HG03439 (cell line): Measurements from ENCODE around the gene CHRNA9.

ENCODE experiments used
- ATAC-seq: cut with Tn5 transposase; IDR thresholded peaks from one replicate; pipeline ENCODE4 v1.9.1; 2021; ENCODE audit warnings: mild to moderate bottlenecking, moderate library complexity; ENCODE audit not compliant: unreplicated experiment

Gene CHRNA9

DNA sequence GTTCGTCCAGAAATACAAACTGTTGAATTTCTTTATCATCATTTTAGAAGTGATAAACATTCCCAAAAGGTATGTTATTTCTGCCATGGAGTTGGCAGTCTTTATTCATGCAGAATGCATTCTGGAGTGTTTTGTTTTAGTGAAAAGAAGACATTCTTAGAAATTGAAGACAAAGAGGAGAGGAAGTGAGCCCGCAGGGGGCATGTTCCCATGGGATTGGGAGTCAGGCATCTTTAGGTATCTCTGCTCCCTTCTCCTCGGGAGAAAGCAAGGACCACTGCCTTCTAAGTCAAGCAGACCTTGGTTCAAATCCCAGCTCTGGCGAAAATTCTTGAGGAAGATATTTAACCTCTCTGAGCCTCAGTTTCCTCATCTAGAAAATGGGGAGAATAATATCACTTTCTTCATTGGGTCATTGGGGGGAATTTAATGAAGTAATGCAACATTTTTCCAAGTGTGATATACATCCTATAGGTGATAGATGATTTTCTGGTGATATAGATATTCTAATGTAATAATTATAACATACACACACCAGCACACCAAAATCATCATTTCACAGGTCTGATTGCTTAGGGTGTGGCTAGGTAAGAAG is 26.5 kb upstream of the CHRNA9 start:
- ATAC-seq: no peak

DNA sequence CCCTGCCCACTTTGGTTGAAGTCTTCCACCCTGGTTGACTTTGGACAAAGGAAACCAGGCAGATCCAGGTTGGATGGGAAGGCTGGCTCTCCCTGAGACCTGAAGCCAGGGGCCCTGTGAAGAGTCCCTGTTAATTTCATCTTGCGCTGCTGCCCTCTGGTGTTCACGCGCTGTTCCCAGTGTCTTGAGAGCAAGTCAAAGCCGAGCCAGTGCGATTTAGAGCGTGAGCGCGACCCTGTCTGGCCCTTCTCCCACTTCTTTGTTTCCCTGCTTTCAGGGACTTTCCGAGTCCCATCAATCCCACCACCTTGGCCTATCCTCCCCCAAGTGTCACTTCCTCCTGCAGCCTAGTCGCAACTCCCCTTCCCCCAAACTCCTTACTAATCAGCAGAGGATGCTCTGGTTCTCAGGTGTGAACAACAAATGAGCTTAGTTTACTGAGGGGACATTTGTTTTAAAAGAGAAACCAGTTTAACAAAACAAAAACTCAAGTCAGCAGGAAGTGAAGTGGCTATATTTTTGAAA is 25.8 kb upstream of the CHRNA9 start:
- peak; percentile 37 for ATAC-seq

DNA sequence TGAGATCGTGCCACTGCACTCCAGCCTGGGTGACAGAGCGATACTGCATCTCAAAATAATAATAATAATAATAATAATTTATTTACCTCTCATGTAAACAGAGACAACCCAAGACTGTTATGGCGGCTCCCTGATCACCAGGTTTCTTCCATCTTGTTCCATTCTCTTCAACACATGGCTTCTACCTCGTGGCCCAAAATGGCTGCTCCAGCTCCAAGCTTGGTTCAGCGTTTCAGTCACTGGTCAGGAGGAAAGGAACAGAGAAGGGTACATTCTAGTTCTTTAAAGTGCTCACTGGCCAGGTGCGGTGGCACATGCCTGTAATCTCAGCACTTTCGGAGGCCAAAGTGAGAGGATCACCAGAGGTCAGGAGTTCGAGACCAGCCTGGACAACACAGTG is 24.9 kb upstream of the CHRNA9 start:
- ATAC-seq: no peak

DNA sequence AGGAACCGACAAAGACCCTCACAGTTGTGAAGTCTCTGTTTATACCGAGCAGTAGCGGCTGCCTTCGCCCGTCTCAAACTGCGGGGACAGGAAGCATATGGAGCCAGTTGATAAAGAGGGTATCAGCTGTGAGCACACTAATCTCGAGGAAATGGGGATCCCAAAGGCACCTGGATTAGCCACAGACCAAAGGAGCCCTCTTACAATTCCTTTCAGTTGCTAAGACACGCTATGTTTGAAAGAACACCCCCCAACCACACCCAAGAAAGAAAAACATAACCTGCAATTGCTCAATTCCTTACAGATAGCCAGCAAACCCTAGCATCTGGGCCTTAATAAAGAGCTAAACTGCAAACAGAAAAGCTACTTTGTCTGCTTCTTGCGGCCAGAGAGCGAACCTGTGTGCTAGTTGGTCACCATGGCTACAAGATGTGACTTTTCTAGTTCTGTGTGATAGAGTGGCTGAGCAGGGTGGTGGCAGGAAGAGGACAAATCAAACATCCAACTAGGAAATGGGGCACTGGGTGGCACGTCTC is 23.3 kb upstream of the CHRNA9 start:
- no peak for ATAC-seq

DNA sequence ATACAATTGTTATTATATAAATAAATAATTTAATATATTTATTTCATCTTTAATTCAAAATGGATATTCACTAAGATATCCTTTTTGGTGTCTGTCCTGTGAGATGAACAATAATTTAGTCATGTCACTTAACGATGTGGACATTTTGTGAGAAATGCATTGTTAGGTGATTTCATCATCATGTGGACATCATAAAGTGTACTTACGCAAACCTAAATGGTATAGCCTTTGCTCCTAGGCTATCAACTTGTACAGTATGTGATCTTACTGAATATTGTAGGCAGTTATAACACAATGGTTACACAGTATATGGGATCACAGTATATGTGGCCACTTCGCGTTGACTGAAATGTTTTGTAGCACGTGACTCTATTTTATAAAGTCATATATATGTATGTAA is 20.2 kb upstream of the CHRNA9 start:
- no peak for ATAC-seq

DNA sequence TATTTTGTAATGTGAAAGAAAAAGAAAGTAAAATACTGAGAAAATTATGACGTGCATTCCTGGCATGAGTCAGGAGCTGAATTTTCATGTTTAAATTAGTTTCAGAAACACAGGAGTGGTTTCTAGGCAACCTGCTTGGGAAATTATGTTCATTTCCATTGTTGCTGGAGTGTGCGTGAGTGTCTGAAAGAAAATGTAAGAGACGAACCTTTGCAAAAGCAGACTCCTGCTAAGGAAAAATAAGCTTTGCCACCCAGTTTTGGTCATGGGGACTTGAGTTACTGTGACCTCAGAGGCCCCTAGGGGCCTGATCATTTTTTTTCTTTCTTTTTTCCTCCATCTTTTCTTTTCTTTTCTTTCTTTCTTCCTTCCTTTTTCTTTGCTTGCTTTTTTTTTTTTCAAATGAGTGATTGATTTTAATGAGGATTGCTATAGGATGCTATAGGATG is 18.8 kb upstream of the CHRNA9 start:
- peak; percentile 51 for ATAC-seq

DNA sequence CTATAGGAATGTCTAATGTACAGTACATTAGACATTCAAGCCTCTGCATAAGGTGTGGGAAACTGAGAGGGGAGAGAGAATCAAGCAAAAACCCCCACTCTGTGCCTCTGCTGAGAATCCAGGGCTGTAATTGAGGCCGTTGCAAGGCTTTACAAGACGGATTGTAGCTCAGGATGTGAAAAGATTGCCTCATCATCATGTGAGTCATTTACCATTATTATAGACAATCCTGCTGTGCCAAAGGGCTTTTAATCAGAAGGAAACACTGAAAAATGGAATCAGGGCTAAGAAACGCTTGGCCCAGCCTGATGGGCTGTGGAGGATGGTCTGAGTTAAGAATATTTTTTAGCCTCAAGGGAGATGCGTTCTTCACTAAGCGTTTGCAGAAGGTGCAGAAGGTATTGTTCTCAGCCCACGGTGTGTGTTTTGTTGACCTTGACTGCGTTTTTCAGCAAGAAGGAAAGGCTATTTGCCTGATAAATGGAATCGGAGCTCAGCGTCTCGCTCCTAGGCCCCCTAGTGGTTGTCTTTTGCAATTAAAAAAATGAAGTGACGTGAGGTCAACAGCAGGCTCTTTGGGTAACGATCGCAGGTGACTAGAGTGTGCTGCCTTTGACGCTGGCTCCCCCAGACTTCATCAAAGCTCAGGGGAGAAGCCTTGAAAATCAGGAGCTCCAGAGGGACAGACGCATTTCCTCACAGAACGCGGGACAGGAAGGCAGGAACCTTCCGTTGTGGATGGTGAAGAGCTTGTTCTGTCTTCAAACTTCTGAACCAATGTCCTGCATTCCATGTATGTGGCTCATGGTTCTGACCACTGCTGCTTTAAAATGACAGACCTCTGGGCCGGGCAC is 18.1 kb upstream of the CHRNA9 start:
- ATAC-seq: peak; percentile 50

DNA sequence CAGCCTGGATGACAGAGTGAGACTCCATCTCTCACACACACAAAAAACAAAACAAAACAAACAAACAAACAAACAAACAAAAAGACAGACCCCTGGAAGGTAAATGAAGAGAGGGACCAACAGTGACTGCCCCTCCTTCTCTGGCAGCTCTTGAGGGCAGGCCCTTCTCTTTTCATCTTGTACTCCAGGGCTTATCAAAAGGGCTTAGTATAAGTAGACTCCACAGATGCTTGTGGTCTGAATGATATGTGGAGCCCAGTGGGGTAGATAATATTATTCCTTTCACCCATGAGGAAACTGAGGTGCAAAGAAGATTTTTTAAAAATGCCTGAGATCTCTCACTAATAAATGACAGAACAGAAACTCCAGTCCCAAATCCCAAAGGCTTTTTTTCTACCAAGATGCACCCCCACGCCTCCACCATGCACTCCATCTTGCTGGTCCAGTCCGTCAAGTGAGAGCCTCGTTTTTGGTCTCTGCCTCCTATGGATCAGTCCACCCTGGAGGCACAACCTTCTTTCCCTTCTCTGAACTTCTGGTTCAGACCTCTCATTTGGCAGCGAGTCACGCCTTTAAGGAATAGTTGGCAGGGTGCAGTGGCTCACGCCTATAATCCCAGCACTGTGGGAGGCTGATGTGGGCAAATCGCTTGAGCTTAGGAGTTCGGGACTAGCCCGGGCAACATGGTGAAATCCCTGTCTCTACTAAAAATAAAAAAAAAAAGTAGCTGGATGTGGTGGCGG is 17.0 kb upstream of the CHRNA9 start:
- ATAC-seq: no peak

DNA sequence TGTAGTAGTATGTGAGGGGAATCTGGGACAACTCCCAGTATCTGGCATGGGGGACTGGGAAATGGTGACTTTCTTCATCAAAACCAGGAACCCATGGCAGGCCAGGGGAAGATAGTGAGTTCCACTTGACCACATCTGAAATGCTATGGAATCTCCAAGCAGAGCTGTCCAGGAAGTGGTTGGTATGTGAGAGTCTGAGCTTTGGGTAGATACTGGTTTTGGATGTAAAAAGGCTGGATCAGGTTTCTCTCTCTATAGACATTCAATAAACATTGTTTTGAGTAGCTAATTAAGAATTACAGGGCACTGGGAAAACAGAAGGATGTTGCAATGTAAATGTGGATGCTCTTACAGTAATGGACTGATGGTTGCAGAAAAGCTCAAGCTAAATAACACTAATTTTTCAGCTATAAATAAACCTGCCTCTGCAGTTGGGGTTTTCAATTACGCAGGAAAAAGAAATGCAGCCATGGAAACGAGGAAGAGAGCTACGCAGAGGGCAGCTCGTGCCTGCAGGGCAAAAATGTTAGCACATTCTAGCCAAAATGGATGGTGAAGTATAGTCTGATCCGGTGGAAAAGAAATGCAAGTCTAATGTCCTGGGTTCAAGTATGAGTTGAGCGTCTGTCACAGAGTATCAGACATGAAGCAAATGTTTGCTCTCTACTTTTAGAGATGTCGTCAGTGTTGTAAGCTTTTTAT is 13.4 kb upstream of the CHRNA9 start:
- ATAC-seq: no peak

DNA sequence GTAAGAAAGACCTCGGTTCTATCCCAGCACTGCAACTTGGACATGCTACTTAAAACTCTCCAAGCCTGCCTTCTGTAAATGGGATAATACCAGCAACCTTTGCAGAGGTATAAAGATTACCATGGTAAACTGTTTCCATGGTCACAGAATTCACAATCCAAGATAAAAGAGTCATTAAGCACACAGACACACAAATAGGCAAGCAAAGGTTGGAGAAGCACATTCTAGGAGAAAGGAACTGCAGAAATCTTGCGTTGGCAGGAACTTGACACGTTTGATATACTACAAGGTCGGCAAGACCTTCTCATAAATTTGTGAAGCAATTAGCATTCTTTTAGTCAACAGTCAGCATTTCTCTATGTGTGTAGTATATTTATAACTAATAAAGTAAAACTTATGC is 12.3 kb upstream of the CHRNA9 start:
- ATAC-seq: no peak

DNA sequence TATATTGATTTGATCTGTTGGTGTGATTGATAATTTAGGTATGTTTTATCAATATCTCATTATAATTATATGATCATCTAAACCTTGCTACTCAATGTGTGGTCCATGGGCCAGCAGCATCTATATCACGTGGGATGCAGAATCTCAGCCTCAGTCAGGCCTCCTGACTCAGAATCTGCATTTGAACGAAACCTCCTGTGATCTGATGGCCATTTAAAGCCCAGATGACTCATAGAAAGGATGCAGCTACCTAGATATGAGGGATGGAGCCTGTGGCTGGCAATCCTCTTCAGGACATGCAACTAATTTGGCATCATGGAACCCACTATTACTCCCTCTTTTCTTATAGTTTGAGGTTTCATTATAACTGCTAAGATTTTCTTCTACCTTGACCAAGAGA is 11.3 kb upstream of the CHRNA9 start:
- no peak for ATAC-seq

DNA sequence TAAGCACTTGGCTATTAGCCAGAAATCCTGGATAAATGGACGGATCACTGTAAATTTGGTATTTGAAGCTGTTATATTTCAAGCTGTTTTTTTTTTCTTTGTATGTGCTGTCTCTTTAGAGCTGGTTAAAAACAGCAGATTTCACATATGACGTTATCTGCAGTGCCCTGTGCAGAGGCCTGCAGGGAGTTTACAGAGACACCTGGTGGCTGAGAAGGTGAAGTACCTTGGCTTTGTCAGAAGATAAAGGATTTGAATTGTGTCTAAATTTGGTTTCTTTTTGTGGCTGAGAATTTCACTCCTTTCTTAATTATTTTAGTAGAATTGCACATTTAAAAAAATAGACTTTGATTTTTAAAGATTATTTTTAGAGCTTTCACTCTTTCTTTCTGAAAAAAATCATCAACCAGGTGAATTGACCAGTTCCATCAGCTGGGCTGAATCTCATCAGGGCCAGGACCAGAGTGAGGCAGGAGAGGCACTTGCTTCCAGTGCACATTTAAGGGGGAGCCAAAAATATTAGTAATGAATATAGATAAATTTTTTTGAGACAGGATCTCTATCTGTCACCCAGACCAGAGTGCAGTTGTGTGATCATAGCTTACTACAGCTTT is 9.6 kb upstream of the CHRNA9 start:
- ATAC-seq: peak; percentile 93

DNA sequence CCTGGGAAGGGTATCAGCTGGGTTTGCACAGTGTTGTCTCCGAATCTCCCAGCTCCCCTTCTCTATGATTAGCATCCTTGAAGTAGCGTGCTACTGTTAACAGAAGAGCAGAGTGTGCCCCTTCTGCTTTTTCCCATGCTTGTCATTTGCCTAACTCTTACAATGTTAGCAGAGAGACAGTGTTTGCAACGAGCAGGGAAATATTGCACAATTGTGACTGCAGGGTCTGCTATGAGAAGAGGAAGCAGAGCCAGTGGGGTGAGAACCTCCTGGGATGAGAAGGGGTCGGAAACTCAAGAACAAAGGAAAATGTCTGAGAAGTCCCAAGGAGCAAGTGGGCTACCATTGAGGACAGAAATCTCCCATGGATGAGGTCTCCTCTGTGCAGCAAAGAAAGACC is 7.8 kb upstream of the CHRNA9 start:
- no peak for ATAC-seq

DNA sequence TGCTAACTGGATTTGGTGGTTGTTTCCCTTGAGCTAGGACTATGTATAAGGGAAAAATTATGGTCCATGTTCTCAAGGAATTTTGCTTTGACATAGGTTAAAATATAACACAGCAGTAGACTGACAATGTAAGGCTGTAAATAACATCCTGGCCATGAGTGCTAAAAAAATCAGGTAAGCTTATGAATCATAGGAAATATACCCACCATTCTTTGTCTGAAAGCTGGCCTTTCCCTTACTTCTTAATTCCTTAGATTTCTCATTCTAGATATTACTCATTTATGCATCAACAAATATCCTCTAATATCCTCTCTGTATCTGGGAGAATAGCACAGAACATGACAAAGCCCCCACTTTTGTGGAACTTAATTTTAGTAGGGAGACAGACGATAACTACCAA is 6.8 kb upstream of the CHRNA9 start:
- ATAC-seq: no peak

DNA sequence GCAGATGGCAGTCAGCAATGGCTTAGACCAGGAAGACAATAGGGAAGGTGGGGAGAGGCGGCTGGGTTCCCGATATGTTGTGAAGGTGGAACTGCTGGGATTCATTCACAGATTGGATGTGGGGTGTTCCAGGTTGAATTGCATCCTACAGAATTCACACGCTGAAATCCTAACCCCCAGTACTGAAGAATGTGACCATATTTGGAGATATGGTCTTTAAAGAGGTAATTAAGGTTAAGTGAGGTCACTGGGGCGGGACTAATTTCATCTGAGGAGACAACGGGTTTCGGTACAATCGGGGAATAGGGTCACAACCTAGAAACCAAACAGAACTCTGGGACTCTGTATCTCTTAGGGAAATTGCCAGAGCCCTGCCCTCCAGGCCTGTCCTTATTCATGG is 5.3 kb upstream of the CHRNA9 start:
- no peak for ATAC-seq

DNA sequence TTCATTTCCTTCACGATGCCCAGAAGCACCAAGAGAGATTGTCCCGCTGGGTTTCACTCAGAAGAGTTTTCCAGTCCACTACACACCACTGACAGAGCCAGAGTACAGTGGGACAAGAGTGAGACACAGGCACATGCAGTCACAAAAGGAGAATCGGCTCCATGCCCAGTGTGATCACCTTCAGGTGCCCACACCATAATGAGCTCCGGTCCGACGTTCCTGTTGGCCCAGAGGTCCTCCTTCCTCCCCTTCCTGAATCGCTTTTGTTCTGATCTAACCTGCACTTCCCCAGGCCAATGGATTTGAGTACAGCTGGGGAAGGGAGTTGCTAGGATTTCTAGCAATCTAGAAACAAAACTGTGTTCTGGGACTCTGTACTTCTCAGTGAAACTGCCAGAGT is 4.6 kb upstream of the CHRNA9 start:
- ATAC-seq: no peak

DNA sequence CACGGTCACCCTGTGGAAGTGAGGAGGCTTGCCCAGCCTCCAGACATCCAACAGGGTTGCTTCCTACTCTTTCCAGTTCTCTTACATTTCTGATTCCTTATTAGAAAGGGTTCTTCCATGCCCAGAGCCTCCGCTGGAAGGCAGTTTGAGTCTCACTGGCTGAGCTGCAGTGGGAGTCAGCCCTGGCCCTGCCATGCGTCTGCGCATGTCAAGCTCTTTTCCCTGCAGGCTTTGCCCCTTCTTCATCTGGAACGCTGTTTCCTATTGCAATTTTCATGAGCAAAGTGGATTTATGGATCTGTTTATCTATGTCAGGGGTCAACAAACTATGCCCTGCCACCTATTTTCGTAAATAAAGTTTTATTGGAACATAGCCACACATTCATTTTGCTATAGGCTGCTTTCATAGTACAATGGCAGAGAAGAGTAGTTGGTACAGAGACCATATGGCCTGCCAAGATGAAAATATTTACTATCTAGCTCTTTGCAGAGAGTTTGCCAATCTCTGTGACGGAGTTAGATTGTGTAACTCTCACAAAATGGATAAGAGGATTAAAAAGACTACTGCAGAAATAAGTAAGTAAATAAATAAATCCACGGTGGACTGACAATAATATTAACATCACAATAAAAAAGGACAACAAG is 3.9 kb upstream of the CHRNA9 start:
- no peak for ATAC-seq

DNA sequence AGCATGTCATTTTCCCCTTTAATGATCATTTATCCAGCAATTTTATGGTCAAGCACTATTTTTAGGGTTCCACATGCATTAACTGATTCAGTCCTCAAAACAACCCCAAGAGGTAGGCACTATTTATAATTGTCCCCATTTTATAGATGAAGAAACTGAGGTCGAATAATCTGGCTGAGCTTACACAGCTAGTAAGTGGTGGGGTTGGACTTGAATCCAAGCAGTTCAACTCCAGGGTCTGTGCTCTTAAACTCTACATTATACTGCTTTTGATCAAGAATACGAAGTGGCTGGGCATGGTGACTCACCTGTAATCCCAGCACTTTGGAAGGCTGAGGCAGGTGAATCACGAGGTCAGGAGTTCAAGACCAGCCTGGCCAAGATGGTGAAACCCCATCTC is 3.2 kb upstream of the CHRNA9 start:
- ATAC-seq: no peak

DNA sequence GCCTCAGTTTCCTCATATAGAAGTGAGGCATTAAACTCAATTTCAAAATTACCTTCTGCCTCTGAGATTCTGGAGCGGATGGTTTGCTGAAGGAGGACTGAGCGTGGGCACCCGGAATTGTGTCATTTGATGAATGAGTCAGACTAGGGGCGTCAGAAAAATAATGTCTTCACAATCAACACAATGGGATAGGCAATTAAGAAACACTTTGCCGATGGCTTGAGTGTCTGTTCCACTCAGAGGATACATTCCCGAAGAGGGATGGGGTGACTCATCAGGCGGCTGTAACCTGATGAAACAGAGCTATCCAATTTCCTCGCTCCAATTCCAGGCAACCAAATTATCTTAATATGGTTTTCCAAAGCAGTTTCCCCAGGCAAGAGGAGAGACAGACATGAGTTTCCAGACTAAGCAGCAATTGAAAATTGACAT is 1.2 kb upstream of the CHRNA9 start:
- no peak for ATAC-seq

DNA sequence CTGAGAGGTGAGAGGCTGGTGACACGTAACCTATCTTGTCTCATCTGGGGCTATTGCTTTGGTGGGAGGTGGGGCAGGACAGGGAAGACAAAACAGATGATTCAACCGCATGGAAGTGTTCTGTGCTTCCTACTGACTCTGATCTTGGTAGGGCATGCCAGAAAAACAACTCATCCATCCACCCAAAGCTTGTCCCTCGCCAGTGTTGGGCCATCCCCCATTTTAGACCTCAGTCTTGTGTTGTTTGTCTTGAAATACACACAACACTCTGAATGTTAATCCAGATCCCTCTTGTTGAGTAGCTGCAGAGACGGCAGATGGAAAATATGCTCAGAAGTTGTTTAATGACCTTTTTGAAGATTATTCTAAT is 377 bp downstream of the CHRNA9 start:
- ATAC-seq: no peak
